ENCODE measurements around the gene CBLIF. TPM values are rescaled to one million over a fixed set of nuclear protein-coding genes. Genes with fewer than 3 reads are reported as not detected.
"Not testable (repeated sequence)": the region's sequence is repeated elsewhere in the genome, so short reads cannot be mapped to it uniquely, and the experiment has no call there.

Gene CBLIF
- total and polyA plus RNA-seq, 2 experiments from 2014 or later = 0.69 TPM; not detected in 1

GRCh38 chr11:59792507-59792906 is 52.8 kb downstream of the CBLIF start:
- DNase-seq (ENCODE audit: low read depth in 1 of 2, low spot score in 1 of 2) = no peak
- Histone ChIP-seq H3K27me3 (no peaks in the 10 kb centered on the region), H3K9me3 (ENCODE audit: low read depth) (no peaks in the 10 kb centered on the region), H3K27ac (no peak overlapping the region), H3K36me3 (peaks cover 35% of the 10 kb centered on the region), H3K4me3 (no peak overlapping the region), H3K4me1 (ENCODE audit: low read depth) (peaks cover 4% of the 10 kb centered on the region)
- TF ChIP-seq, protein P1, sequence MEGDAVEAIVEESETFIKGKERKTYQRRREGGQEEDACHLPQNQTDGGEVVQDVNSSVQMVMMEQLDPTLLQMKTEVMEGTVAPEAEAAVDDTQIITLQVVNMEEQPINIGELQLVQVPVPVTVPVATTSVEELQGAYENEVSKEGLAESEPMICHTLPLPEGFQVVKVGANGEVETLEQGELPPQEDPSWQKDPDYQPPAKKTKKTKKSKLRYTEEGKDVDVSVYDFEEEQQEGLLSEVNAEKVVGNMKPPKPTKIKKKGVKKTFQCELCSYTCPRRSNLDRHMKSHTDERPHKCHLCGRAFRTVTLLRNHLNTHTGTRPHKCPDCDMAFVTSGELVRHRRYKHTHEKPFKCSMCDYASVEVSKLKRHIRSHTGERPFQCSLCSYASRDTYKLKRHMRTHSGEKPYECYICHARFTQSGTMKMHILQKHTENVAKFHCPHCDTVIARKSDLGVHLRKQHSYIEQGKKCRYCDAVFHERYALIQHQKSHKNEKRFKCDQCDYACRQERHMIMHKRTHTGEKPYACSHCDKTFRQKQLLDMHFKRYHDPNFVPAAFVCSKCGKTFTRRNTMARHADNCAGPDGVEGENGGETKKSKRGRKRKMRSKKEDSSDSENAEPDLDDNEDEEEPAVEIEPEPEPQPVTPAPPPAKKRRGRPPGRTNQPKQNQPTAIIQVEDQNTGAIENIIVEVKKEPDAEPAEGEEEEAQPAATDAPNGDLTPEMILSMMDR (IDR thresholded peaks at IDR 0.05; ENCODE audit: low read depth, low read length) = no peak

DNA sequence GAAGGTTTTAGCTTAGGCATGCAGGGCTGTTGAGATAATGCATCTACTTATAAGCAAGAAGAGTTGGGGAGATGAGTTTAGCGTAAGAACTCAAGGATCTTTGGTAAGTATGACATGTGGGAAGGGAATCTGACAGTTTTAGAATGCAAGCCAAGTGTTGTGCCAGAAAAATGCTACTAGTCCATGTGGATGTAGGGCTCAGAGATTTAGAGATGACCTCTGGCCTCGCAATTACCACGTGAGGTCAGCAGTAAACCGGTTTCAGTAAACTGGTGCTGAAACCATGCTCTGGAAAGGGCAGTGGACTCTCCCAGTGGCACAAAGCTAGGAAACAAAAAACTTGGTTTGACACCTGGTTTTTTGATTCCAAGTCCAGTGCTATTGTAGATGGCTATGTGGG is 53.7 kb downstream of the CBLIF start:
- Histone ChIP-seq H3K27me3 (no peaks in the 10 kb centered on the region), H3K36me3 (peaks cover 30% of the 10 kb centered on the region), H3K9me3 (ENCODE audit: low read depth) (no peaks in the 10 kb centered on the region), H3K4me3 (no peak overlapping the region), H3K27ac (no peak overlapping the region), H3K4me1 (ENCODE audit: low read depth) (peaks cover 13% of the 10 kb centered on the region)
- TF ChIP-seq, protein P1 (IDR thresholded peaks at IDR 0.05; ENCODE audit: low read depth, low read length) = no peak
- DNase-seq (ENCODE audit: low read depth in 1 of 2, low spot score in 1 of 2) = peak in 1 of 2 donors; percentile 8

GRCh38 chr11:59787816-59788215 is 57.5 kb downstream of the CBLIF start:
- TF ChIP-seq, protein P1 (IDR thresholded peaks at IDR 0.05; ENCODE audit: low read depth, low read length) = no peak
- DNase-seq (ENCODE audit: low read depth in 1 of 2, low spot score in 1 of 2) = peak; percentile 65 to 77
- H3K27ac ChIP-seq = peak overlapping the region; percentile 95
- no peaks in the 10 kb centered on the region for H3K27me3 ChIP-seq
- H3K4me3 ChIP-seq = no peak overlapping the region
- no peaks in the 10 kb centered on the region for H3K9me3 ChIP-seq (ENCODE audit: low read depth)
- H3K36me3 ChIP-seq = peaks cover 8% of the 10 kb centered on the region
- H3K4me1 ChIP-seq (ENCODE audit: low read depth) = peaks cover 14% of the 10 kb centered on the region

GRCh38 chr11:59787255-59787588 is 58.1 kb downstream of the CBLIF start:
- no peak for DNase-seq (ENCODE audit: low read depth in 1 of 2, low spot score in 1 of 2)
- H3K4me1 ChIP-seq (ENCODE audit: low read depth) = peaks cover 14% of the 10 kb centered on the region
- no peaks in the 10 kb centered on the region for H3K27me3 ChIP-seq
- TF ChIP-seq, protein P1 (IDR thresholded peaks at IDR 0.05; ENCODE audit: low read depth, low read length) = no peak
- peak overlapping the region; percentile 95 for H3K27ac ChIP-seq
- H3K36me3 ChIP-seq = peaks cover 6% of the 10 kb centered on the region
- H3K4me3 ChIP-seq = no peak overlapping the region
- H3K9me3 ChIP-seq (ENCODE audit: low read depth) = no peaks in the 10 kb centered on the region

DNA sequence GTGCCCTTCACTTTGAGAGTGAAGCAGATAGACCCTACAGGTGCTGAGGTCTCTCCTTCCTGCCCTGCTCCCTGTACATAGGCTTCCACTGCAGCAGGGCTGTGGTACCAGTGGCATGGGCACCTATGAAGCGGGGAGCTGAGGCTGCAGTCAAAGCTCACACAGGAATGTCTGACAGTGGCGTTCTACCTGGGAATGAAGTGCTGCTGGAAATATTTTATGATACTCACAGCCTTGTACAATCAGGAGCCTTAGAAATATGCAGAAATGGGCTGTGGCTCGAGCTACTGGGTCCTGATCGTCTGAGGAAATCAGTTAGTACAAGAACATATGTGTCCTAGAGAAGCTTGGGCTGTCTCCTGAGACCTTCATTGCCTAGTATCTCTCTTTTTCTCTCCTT is 59.5 kb downstream of the CBLIF start:
- TF ChIP-seq, protein P1 (IDR thresholded peaks at IDR 0.05; ENCODE audit: low read depth, low read length) = no peak
- no peak overlapping the region for H3K27ac ChIP-seq

GRCh38 chr11:59784441-59784840 is 60.9 kb downstream of the CBLIF start:
- not testable (repeated sequence) for H3K9me3 ChIP-seq (ENCODE audit: low read depth); DNase-seq (ENCODE audit: low read depth in 1 of 2, low spot score in 1 of 2); H3K36me3 ChIP-seq; H3K27ac ChIP-seq; H3K4me3 ChIP-seq; H3K27me3 ChIP-seq
- H3K4me1 ChIP-seq (ENCODE audit: low read depth) = peaks cover 14% of the 10 kb centered on the region

More for the DNA sequence above, 59.5 kb downstream of the CBLIF start:
- Histone ChIP-seq H3K36me3 (peaks cover 3% of the 10 kb centered on the region), H3K27me3 (no peaks in the 10 kb centered on the region), H3K4me3 (no peak overlapping the region), H3K4me1 (ENCODE audit: low read depth) (peaks cover 14% of the 10 kb centered on the region), H3K9me3 (ENCODE audit: low read depth) (no peaks in the 10 kb centered on the region)
- DNase-seq (ENCODE audit: low read depth in 1 of 2, low spot score in 1 of 2) = no peak
